ENCODE data around the gene BPIFB6.

The BPIFB6 gene

DNA sequence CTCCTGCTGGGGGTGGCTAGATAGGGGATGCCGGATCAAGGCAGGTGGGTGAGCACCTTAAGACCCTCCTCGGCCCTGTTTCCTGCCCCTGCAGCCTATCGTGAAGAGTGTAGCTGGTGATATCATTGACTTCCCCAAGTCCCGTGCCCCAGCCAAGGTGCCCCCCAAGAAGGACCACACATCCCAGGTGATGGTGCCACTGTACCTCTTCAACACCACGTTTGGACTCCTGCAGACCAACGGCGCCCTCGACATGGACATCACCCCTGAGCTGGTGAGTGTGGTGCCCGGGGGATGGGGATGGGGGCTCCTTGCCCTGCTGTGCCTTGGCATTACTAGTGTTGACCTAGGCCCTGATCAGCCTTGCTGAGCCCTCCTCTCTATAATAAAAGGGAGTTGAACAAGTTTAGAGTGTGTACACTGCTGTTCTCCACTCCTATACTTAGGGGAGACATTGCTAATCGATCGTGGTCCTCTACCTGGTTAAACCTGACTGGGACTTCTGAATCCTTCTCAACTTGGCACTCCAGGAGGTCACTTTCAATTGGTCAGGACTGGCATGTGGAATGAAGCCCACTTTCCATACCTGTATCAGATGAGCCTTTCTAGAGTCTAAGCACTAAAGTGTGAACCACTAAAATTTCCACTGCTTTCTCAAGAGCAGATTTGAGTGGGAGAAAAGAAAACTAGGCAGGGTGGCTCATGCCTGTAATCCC lies 33.3 kb downstream of the BPIFB6 start:
- no peak for DNase-seq (ENCODE audit: low spot score)

DNA sequence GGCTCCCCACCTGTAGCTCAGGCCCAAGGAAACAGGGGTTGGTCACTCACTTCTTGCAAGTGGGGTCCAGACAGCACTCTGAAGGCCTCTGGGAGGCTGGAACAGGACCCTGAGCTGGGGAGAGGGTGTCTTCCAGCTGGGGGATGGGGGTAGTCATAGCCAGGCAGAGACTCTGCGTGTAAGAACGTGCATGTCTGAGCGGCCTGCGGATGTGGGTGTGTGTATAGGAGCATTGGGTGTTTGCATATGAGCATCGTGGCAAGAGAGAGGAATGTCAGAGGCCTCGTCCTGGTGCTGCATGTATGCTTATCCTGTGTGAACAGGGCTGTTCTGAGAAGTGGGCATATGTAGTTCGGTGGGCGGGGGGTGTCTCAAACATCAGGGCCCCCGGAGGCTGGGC lies 34.3 kb downstream of the BPIFB6 start:
- DNase-seq (ENCODE audit: low spot score) = no peak

DNA sequence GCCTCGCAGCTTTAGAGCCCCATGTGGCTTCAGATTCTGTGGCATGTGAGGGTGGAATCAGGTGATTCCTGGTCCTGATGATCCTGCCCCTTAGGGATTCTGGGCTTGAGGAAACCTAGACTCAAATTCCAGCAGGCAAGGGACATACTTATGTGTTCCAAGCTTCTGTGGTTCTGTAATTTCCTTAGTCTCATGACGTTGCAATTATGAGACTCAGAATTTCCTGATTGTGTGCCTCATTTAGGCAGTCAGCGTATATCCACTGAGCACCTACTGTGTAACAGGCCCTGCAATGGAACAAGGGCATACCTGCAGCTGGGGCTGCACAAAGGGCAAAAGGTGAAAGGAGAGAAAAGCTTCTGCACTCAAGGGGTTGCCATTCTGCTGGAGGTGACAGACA lies 36.4 kb downstream of the BPIFB6 start:
- no peak for DNase-seq (ENCODE audit: low spot score)

DNA sequence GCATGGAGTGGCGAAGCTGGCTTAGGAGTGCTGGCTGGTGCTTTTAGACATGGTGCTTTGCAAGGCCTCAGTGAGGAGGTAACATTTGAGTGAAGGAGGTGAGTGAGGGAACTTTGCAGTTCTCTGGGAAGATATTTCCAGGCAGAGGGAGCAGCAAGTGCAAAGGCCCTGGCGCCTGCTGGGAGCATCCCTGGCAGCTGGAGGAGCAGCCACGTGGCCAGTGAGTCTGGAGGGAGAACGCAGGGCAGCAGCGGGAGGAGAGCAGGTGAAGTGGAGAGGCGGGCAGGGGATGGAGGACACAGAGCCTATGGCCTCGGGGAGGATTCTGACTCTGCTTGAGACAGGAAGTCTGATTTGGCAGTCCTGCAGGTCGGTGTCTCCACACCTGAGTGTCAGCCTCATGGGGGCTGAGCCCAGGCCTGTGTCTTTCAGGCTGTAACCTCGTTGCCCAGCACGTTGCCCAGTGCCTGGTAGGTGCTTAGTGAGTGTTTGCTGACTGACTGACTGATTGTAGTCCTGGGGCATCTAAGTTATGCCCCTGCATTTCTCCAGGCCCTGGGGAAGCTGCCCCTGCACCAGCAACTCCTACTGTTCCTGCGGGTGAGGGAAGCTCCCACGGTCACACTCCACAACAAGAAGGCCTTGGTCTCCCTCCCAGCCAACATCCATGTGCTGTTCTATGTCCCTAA lies 36.9 kb downstream of the BPIFB6 start:
- no peak for DNase-seq (ENCODE audit: low spot score)

DNA sequence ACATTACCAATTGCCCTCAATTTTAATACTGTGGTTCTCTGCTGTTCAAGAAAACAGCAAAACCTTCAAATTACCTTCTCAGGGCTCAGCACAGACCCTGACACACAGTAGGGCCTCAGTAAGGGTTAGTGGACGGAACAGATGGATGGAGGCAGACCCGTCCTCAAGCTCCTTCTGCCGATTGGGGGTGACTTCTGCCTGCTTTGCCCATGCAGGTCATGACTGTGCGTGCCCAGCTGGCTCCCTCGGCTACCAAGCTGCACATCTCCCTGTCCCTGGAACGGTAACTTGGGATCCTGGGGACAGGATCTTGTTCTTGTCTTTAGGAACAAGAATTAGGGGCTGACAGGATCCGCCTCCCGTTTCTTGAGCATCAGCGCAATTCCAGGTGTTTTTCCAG lies 38.2 kb downstream of the BPIFB6 start:
- no peak for DNase-seq (ENCODE audit: low spot score)

DNA sequence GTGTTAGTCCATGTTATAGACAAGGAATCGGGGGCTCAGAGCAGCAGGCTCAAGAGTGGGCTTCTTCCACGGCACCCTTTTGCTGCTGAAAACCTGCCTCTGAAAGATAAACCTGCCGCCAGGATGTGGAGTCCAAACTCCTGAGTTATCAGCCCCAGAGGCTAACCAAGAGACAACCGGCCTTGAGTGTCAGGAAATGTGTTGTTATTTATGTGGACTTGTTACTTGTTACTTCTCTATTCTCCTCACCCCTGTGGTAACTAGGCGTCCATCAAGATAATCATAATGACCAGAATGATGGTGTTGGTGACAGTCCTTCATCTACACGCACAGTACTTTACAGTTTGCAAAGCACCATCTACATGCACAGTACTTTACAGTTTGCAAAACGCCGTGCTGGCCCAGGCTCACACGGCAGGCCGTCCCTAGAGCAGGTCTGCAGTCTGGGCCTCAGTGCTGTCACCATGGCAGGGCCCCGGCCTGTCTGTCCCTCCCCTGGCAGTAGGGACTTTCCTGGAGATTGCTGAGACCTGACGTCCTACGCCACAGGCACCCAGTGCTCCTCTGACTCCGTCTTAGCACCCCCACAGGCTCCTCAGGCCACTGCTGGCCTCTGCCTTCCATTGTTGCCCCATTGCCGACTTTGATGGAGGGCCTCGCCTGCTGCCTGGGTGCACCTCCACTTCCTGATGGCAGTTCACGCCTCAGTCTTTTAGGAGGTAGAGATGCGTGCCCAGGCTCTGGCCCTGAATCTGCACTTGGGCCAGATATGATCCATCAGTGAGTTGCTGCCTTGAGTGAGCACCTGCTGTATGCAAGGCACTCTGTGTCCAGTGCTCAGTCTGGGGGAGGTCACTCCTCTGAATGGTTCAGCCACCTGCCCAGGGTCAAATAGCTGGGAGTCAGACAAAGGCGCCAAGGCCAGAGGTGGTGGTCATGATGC lies 38.9 kb downstream of the BPIFB6 start:
- DNase-seq (ENCODE audit: low spot score) = no peak

DNA sequence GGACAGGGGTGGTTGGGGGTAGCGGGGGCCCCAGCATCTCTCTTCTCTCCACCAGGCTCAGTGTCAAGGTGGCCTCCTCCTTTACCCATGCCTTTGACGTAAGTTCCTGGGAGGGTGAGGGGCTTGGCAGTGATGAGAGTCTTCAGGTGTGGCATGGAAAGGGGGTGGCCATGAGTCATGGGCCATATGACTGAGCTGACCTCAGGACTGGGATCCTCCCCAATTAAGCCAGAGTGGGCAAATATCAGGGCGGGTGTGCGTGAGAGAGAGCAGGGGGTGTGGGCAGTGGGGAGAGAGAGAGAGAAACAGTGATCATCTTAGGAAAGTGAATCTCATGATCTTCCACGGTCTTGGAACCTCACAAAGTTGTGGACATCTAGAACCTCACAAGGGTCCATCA lies 39.8 kb downstream of the BPIFB6 start:
- no peak for DNase-seq (ENCODE audit: low spot score)

DNA sequence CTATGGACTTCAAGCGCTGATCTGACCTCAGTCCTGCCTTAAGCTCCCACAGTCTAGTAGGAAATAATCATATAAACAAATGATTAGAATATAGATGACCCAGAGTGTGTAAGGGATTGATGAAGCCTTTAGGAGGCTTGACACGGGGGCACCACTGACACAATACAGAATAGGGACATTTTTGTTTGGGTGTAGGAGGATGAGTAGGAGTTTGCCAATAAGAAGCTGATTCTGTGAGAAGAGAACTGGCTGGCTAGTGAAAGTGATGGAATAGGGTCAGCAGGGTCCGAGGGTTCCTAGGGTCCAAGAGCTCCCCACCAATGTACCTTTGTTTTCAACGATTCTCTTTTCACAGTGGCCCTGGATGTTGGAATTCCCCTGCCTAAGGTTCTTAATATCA lies 40.9 kb downstream of the BPIFB6 start:
- DNase-seq (ENCODE audit: low spot score) = no peak

DNA sequence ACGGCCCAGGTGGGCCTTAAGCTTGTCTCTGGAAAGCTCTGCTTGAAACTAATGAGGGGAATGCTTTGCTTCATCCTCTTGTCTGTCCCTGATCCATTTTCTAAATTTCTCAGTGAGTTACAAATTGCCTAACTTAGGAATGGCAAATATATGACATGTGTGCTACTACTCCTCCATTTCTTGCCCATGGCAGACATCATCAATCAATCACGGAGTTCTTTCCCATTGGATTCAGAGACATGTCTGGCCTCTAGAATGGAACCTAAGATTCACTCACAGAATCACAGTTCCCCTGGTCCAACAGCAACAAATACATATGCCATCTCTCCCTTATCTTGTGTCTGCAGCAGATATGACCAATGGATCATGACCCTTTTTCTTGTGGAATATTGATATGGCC lies 41.4 kb downstream of the BPIFB6 start:
- DNase-seq (ENCODE audit: low spot score) = no peak

DNA sequence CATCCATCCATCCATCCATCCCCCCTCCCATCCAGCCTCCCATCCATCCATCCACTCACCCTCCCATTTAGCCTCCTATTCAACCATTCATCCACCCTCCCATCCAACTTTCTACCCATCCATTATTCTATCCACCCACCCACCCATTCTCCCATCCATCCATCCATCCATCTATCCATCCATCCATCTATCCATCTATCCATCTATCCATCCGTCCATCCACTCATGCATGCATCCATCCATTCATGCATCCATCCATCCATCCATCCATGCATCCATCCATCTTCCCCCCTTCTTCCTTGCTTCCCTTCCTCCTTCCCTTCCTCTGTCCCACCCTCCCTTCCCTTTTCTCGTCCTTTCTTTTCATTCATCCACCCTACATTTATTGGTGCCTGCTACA lies 43.2 kb downstream of the BPIFB6 start:
- no peak for DNase-seq (ENCODE audit: low spot score)

DNA sequence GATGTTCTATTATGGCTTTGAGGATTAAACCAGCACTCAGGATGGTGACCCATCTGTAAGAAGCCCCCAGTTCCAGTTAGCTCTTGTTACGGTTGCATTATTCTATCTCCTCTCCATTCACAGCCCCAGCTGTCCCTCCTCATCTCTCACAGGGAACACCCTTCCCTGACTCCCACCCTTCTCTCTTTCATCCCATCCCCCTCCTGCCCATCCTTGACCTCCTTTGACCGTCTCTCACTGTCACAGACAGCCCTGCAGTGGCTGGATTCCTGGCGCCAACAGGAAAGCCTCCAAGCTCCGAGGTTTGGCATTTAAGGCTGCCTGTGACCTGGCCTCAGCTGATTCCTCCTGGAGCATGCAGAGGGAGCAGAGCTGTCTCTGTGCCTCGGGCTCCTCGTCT lies 43.8 kb downstream of the BPIFB6 start:
- DNase-seq (ENCODE audit: low spot score) = no peak

DNA sequence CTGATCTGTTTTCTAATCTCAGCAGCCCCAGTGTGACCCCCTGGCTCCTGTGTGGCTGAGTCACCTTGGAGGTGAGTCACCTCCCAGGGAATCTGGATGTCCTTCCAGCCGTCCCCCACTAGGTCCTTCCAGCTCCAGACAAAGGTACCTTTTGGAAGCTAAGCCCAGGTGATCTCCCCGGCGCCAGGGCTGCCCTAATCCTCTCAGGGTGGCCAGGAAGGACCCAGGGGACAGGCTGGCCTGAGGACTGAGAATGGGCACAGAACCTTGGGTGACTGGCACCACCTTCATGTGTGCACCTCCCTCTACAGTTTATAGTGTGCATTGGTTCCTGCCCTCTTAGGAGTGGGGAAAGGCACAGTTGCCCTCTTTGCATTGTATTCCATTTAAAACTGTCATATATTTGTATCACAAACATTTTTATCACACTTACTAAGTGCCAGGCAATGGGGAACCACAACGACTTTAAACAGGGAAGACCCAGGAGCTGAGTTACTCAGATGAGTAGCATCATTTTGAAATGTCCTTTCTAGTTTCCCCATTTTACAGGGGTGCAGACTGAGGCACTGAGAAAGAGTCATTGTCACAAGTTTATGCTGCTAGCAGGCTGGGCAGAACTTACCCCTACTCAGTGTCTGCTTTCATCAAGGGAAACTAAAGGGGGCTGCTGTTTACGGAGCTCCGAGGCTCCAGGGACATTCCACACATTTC lies 45.4 kb downstream of the BPIFB6 start:
- DNase-seq (ENCODE audit: low spot score) = no peak

DNA sequence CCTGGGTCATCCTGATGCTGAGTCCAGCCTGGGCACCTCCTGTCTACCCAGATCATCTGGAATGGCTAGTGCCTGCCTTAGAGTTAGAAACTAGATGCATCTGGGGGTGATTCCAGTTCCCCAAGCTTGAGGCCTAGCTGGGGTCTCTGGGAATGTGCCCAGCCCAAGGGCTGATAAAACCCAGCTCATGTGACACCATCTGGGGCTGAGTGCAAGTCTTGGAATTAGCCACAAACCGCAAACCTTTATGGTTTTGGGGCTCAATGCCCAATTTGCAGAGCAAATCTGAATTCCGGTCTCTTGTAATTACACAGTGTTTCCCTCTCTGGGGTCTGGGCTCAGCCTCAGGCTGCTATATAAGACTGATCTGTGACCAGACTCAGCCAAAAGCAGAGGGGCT lies 47.8 kb downstream of the BPIFB6 start, which contains the start of gene BPIFB4:
Gene BPIFB4, plus strand, starts transcription at position 385 of the 400 bp plus-strand sequence. CDS start 1,884 bp downstream, outside the sequence.
- DNase-seq (ENCODE audit: low spot score) = no peak

DNA sequence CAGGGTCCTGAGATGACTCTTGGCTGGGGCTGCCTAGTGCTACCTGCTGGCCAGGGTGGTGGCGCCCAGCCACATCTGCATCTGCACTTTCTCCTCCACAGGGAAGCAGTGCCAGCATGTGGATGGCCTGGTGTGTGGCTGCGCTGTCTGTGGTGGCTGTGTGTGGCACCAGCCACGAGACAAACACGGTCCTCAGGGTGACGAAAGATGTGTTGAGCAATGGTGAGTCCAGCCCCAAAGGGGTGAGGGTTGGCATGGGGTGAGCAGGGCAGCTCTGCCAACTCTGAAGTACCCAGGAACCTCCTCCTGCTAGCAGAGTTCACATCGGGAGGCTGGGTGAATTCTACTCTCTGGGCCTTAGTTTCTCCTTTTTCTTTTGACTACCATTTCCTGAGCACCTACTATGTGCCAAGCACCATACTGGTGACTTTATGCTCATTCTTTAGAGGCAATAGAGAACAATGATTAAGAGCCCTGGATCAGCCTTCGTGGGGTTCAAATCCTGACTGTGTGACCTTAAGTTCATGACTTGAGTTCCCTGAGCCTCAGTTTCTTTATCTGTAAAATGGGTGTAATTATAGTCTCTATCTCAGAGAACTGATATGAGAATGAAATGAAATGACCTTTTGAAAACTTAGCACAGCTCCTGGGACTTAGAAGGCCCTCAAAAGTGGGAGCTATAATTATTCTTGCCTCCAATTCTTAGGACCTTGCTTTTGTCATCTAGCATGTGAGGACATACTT lies 50.1 kb downstream of the BPIFB6 start:
- DNase-seq (ENCODE audit: low spot score) = no peak

DNA sequence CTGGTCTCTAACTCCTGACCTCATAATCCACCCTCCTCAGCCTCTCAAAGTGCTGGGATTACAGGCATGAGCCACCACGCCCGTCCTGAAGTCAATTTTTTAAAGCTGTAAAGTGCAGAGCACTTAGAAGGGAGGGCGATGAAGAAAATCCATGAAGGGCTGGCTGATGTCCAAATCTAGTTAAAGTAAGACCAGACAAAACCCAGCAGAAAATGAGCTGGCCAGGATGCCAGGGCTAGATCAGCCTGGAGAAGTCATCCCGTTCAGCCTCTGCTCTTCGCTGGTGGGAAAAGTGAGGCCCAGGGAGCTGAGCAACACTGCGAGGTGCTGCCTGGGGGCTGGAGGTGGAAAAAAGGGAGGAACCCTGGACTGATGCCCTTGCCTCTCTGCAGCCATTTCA lies 51.1 kb downstream of the BPIFB6 start:
- DNase-seq (ENCODE audit: low spot score) = no peak

DNA sequence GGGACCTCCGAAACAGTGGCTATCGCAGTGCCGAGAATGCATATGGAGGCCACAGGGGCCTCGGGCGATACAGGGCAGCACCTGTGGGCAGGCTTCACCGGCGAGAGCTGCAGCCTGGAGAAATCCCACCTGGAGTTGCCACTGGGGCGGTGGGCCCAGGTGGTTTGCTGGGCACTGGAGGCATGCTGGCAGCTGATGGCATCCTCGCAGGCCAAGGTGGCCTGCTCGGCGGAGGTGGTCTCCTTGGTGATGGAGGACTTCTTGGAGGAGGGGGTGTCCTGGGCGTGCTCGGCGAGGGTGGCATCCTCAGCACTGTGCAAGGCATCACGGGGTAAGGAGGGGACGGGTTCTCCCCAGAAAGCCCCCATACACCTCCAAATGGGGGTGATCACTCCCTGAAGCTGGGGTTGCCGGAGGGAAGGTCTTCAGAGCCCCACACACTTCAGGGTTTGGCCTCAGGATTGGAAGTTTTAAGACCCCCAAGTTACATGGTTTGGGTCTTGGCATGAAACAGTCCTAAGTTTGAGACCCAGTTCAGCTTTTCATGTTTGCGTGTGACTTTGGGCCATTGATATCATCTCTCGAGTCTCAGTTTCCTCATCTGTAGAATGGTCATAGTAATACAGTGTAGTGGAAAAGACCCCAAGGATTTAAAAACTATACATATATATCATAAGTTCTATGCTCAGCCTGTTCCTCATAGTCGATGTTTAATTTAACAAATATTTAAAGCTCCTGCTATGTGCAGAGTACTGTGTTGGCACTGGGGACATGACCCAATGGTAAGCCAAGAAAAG lies 52.3 kb downstream of the BPIFB6 start:
- DNase-seq (ENCODE audit: low spot score) = no peak

DNA sequence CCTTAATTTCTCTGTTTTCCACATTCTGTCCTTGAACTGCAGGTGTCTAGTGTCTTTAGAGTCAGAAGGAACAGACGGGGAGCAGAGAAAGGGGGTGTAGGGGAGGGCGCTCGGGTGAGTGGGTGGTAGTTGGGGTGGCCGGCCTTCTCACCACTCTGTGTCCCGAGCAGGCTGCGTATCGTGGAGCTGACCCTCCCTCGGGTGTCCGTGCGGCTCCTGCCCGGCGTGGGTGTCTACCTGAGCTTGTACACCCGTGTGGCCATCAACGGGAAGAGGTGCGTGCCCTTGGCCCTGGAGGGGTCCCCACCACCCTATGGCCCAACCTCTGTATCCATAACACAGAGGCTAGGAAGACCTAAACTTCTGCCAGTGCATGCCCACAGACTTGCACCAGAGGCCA lies 53.3 kb downstream of the BPIFB6 start:
- no peak for DNase-seq (ENCODE audit: low spot score)

DNA sequence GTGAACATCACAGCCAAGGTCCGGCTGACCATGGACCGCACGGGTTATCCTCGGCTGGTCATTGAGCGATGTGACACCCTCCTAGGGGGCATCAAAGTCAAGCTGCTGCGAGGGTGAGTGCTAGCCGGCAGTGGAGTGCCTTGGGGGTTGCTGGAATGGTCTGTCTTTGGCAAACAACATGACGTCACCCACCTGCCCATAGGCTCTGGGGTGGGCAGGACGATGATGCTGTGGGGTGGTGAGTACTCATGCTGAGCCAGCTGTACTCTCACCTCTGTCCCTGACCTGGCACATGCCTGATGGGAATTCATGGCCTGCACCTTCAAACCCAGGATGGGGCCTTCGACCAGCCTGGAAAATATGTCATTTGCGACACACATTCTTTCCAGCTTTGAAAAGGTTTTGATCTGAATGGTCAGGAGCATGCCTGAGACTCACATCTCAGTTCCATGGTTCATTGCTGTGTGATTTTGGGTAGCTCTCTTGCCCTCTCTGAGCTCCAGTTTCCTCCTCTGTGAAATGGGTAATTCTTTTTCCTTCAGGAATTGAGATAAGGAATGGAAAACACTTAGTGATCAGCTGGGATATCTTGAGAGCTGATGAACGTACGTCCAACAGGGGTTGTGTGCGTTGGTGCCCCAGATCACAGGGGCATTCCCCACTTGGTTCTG lies 54.7 kb downstream of the BPIFB6 start:
- no peak for DNase-seq (ENCODE audit: low spot score)

DNA sequence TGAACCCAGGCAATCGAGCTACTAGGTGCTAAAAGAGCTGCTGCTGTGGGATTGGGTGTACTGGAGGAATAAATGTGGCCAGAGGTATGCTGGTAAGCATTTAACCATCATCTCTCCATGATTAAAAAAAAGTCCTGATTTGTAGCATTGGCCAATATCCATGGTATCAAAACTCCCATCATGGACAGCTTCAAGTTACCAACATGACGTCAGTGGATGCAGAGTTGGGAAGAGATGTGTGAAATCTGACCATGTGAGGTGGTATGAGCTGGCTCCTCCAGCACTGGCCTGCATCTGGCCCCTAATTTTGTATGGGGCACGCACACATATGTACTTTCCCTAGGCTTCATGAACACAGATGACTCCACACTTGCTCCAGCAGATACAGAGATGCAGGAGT lies 59.7 kb downstream of the BPIFB6 start:
- DNase-seq (ENCODE audit: low spot score) = no peak

DNA sequence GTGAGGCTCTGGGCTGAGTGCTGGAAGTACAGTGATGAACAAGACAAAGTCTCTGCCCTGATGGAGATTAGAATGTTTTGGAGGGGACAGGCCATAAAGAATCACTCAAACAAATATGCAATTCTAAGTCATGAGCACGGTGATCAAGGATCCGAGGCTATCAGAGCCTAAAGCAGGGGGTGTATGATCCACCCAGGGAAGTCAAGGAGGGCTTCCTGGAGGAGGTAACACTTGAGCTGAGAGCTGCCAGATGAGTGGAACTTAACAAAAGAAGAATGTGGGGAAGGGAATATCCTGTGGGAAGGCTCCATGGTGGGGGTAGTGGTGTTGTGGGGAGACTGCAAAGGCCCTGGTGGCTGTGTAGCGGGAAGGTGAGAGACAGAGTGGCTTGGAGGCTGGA lies 60.2 kb downstream of the BPIFB6 start:
- no peak for DNase-seq (ENCODE audit: low spot score)
